Measurements from ENCODE around the gene ADAMTSL5.

DNA sequence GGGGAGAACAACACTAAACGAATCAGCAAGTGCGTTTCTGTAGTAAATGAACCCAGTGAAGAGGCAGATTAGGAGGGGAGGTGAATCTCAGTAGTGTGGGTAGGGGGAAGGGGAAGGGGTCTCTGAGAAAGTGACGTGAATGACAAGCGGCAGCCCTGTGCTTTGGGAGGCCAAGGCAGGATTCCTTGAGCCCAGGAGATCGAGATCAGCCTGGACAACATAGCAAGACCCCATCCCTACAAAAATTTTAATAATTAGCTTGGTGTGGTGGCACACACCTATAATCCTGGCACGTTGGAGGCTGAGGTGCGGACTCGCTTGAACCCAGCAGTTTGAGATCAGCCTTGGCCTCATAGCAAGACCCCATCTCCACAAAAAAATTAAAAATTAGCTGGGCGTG, 19.2 kb upstream of the ADAMTSL5 start:
- TF ChIP-seq, protein P1, sequence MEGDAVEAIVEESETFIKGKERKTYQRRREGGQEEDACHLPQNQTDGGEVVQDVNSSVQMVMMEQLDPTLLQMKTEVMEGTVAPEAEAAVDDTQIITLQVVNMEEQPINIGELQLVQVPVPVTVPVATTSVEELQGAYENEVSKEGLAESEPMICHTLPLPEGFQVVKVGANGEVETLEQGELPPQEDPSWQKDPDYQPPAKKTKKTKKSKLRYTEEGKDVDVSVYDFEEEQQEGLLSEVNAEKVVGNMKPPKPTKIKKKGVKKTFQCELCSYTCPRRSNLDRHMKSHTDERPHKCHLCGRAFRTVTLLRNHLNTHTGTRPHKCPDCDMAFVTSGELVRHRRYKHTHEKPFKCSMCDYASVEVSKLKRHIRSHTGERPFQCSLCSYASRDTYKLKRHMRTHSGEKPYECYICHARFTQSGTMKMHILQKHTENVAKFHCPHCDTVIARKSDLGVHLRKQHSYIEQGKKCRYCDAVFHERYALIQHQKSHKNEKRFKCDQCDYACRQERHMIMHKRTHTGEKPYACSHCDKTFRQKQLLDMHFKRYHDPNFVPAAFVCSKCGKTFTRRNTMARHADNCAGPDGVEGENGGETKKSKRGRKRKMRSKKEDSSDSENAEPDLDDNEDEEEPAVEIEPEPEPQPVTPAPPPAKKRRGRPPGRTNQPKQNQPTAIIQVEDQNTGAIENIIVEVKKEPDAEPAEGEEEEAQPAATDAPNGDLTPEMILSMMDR (conservative IDR thresholded peaks at IDR 0.05 in 1 of 2, IDR thresholded peaks at IDR 0.05 in 1 of 2; ENCODE audit: extremely low read depth in 1 of 2, insufficient read depth in 1 of 2, low read depth in 1 of 2, low read length in 2 of 2) = no peak
- TF ChIP-seq EZH2 (IDR thresholded peaks at IDR 0.05; ENCODE audit: borderline replicate concordance, low read length) = no peak

All from mammary epithelial cell (primary cell).